Measurements from ENCODE around the gene YBX3.

GRCh38 chr12:10697156-10697555 is 26.0 kb downstream of the YBX3 start:
- TF ChIP-seq CTCF (IDR thresholded peaks at IDR 0.05) (no peak), POLR2AphosphoS5 (IDR thresholded peaks at IDR 0.05) (no peak)

Measured in upper lobe of left lung (tissue), 4 donors.